BE2C (cell line): Measurements from ENCODE around the gene RIMBP2.

Experiments
- DNase-seq: peaks from one replicate; pipeline ENCODE4 v3.0.0-alpha.2; 2020
- H3K27me3 ChIP-seq: fragments of 250-450 bp; sonication (Bioruptor Pico); 2 replicates; pipeline ENCODE4 v1.5.1; 2020; ENCODE audit warnings: mild to moderate bottlenecking
- H3K36me3 ChIP-seq: fragments of 250-450 bp; sonication (Bioruptor Pico); 2 replicates; pipeline ENCODE4 v1.5.1; 2020; ENCODE audit warnings: mild to moderate bottlenecking
- H3K4me1 ChIP-seq: fragments of 250-450 bp; sonication (Bioruptor Pico); 2 replicates; pipeline ENCODE4 v1.5.1; 2020
- H3K4me3 ChIP-seq: 2 replicates; pipeline ENCODE4 v1.5.1; 2011; ENCODE audit warnings: low read depth, low read length
- H3K9me3 ChIP-seq: fragments of 250-450 bp; sonication (Bioruptor Pico); 2 replicates; pipeline ENCODE4 v1.5.1; 2020
- TF ChIP-seq, protein P1 (sequence below): IDR thresholded peaks from 2 replicates; pipeline ENCODE4 v1.5.1; 2012; ENCODE audit warnings: mild to moderate bottlenecking, low read depth, low read length

Gene RIMBP2

DNA sequence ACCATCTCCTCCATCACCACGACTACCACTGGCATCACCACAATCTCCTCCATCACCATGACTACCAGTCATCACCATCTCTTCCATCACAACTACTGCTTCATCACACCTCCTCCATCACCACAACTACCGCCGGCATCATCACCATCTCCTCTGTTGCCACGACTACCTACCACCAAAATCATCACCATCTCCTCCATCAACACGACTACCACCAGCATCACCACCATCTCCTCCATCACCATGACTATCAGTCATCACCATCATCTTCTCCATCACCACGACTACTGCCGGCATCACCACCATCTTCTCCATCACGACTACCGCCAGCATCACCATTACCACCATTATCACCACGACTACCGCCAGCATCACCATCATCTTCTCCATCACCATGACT is 89.5 kb downstream of the RIMBP2 start:
- H3K9me3 ChIP-seq: peaks cover 2% of the 10 kb centered on the region; the same call in 1 of the 2 replicates
- peaks cover 43% of the 10 kb centered on the region for H3K36me3 ChIP-seq
- TF ChIP-seq, protein P1, sequence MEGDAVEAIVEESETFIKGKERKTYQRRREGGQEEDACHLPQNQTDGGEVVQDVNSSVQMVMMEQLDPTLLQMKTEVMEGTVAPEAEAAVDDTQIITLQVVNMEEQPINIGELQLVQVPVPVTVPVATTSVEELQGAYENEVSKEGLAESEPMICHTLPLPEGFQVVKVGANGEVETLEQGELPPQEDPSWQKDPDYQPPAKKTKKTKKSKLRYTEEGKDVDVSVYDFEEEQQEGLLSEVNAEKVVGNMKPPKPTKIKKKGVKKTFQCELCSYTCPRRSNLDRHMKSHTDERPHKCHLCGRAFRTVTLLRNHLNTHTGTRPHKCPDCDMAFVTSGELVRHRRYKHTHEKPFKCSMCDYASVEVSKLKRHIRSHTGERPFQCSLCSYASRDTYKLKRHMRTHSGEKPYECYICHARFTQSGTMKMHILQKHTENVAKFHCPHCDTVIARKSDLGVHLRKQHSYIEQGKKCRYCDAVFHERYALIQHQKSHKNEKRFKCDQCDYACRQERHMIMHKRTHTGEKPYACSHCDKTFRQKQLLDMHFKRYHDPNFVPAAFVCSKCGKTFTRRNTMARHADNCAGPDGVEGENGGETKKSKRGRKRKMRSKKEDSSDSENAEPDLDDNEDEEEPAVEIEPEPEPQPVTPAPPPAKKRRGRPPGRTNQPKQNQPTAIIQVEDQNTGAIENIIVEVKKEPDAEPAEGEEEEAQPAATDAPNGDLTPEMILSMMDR: no peak
- no peak overlapping the region for H3K4me3 ChIP-seq
- no peak for DNase-seq
- no peaks in the 10 kb centered on the region for H3K27me3 ChIP-seq
- H3K4me1 ChIP-seq: peaks cover 15% of the 10 kb centered on the region

GRCh38 chr12:130625201-130625600 is 90.9 kb downstream of the RIMBP2 start:
- no peak for DNase-seq
- Histone ChIP-seq H3K27me3 (no peaks in the 10 kb centered on the region), H3K9me3 (peaks cover 2% of the 10 kb centered on the region; the same call in 1 of the 2 replicates), H3K36me3 (peaks cover 52% of the 10 kb centered on the region), H3K4me1 (peaks cover 29% of the 10 kb centered on the region), H3K4me3 (no peak overlapping the region)
- TF ChIP-seq, protein P1: no peak

GRCh38 chr12:130622803-130623202 is 93.3 kb downstream of the RIMBP2 start:
- Histone ChIP-seq H3K4me3 (no peak overlapping the region), H3K36me3 (peaks cover 58% of the 10 kb centered on the region), H3K27me3 (no peaks in the 10 kb centered on the region), H3K4me1 (peaks cover 41% of the 10 kb centered on the region), H3K9me3 (peaks cover 2% of the 10 kb centered on the region; the same call in 1 of the 2 replicates)
- TF ChIP-seq, protein P1: no peak
- no peak for DNase-seq

DNA sequence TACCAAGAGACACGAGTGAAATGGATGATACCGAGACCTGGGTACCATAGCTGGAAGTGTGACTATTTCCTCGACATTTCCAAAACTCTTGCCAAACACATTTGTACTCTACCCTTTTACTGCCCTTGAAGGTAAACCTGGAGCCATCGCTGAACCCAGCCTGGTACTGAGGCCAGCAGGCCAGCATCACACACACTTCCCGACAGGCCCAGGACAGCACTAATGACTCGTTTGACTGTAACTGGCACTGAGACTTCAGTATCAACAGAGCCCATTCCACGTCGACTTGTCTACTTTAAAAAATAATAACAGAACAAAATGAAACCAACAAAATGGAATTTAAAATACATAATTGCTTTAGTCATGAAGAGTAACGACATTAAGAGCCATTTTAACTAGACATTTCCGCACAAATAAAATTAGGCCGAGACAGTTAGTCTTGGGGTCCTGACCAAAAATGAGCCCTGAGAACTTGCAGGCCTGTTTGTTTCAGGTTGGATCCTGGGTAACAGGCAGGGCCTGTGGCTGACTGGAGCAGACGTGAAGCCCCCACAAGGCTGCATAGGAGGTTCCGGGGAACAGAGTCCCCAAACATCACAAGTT is 94.3 kb downstream of the RIMBP2 start:
- H3K4me3 ChIP-seq: no peak overlapping the region
- H3K27me3 ChIP-seq: no peaks in the 10 kb centered on the region
- peaks cover under 1% of the 10 kb centered on the region; the same call in 1 of the 2 replicates for H3K9me3 ChIP-seq
- peaks cover 50% of the 10 kb centered on the region for H3K36me3 ChIP-seq
- peaks cover 50% of the 10 kb centered on the region for H3K4me1 ChIP-seq
- peak; percentile 78 for DNase-seq
- TF ChIP-seq, protein P1: no peak

- no peak for DNase-seq
- Histone ChIP-seq H3K36me3 (peaks cover 52% of the 10 kb centered on the region), H3K27me3 (no peaks in the 10 kb centered on the region), H3K4me3 (no peak overlapping the region), H3K9me3 (no peaks in the 10 kb centered on the region), H3K4me1 (peaks cover 58% of the 10 kb centered on the region)
- TF ChIP-seq, protein P1: no peak
These were observed 95.3 kb downstream of the RIMBP2 start for GRCh38 chr12:130620756-130621155.

DNA sequence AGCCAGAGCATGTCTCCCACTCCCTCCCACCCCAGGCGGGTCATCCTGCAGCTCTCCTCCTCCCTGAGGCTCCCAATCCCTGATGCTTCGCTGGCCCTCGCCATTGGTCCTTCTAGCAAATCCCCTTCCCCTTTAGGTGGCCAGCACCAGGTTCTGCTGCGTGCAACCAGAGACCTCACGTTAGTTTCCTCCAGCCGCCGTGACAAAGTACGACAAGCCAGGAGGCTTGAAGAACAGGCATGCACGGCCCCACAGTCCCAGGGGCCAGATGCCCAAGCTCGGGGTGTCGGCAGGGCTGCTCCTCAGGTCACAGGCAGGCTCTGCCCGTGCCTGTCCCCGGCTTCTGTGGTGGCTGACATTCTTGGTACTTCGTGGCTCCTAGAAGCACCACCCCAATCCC is 95.8 kb downstream of the RIMBP2 start:
- no peaks in the 10 kb centered on the region for H3K27me3 ChIP-seq
- H3K36me3 ChIP-seq: peaks cover 52% of the 10 kb centered on the region
- H3K4me1 ChIP-seq: peaks cover 58% of the 10 kb centered on the region
- H3K4me3 ChIP-seq: no peak overlapping the region
- no peaks in the 10 kb centered on the region for H3K9me3 ChIP-seq
- DNase-seq: no peak
- TF ChIP-seq, protein P1: no peak
